AG04450 (cell line): ENCODE measurements around the gene TOPAZ1. TPM values are rescaled to one million over a fixed set of nuclear protein-coding genes. Genes with fewer than 3 reads are reported as not detected.

ENCODE experiments used
- CTCF ChIA-PET: fragments of 300-600, 350-600 bp; formaldehyde crosslinking; extraction: SDS; loops from one replicate; lab custom pipeline; 2022; ENCODE audit warnings: antibody characterized with exemption, inconsistent platforms; lab: Charles Lee
- POLR2A ChIA-PET: fragments of 350-600 bp; formaldehyde crosslinking; extraction: SDS; loops from one replicate; lab custom pipeline; 2021; ENCODE audit warnings: antibody characterized with exemption, inconsistent platforms; lab: Yijun Ruan, JAX
- DNase-seq: peaks from one replicate; pipeline ENCODE4 v3.0.0-alpha.2; 2011; ENCODE audit warnings: low read depth, low spot score
- H3K27ac ChIP-seq: one replicate; pipeline ENCODE4 v1.5.1; 2012; ENCODE audit warnings: low read depth, low read length, control low read depth
- H3K27me3 ChIP-seq: one replicate; pipeline ENCODE4 v1.6.0; 2012; ENCODE audit warnings: low read length; ENCODE audit not compliant: control insufficient read depth, insufficient read depth
- H3K4me3 ChIP-seq: 2 replicates; pipeline ENCODE4 v1.5.1; 2011; ENCODE audit warnings: mild to moderate bottlenecking, low read depth, low read length, control low read depth
- H3K9me3 ChIP-seq: 2 replicates; pipeline ENCODE4 v1.5.1; 2012; ENCODE audit warnings: low read length; ENCODE audit not compliant: control insufficient read depth, insufficient read depth
- CTCF ChIP-seq: IDR thresholded peaks from 2 replicates; pipeline ENCODE4 v1.5.1; 2011; ENCODE audit warnings: low read depth, low read length, control low read depth, inconsistent platforms
- polyA plus RNA-seq: library from polyadenylated mRNA; depleted of rRNA; stranded (reverse); fragments of >200 nt; gene quantifications from 2 replicates; pipeline ENCODE4 v1.2.3, GENCODE V29; 2011

Gene TOPAZ1
- polyA plus RNA-seq, 1 experiment: not detected

- Histone ChIP-seq H3K9me3 (no peaks in the 10 kb centered on the region), H3K27ac (no peak overlapping the region), H3K4me3 (no peak overlapping the region), H3K27me3 (no peaks in the 10 kb centered on the region)
- no peak for DNase-seq
- ChIA-PET CTCF (no interaction called here), POLR2A (no interaction called here)
- TF ChIP-seq CTCF: no peak
These were observed 84.3 kb downstream of the TOPAZ1 start for GRCh38 chr3:44326019-44326418.

GRCh38 chr3:44326515-44326914, 84.8 kb downstream of the TOPAZ1 start:
- POLR2A ChIA-PET: no interaction called here
- H3K27me3 ChIP-seq: no peaks in the 10 kb centered on the region
- no peaks in the 10 kb centered on the region for H3K9me3 ChIP-seq
- no peak for DNase-seq
- TF ChIP-seq CTCF: no peak
- H3K4me3 ChIP-seq: no peak overlapping the region
- no peak overlapping the region for H3K27ac ChIP-seq
- CTCF ChIA-PET: no interaction called here

GRCh38 chr3:44329946-44330345, 88.3 kb downstream of the TOPAZ1 start:
- Histone ChIP-seq H3K9me3 (no peaks in the 10 kb centered on the region), H3K27ac (no peak overlapping the region), H3K27me3 (peaks cover 8% of the 10 kb centered on the region), H3K4me3 (no peak overlapping the region)
- TF ChIP-seq CTCF: no peak
- DNase-seq: no peak
- POLR2A ChIA-PET: no interaction called here
- CTCF ChIA-PET: no interaction called here

- H3K27ac ChIP-seq: no peak overlapping the region
- peaks cover 8% of the 10 kb centered on the region for H3K27me3 ChIP-seq
- no peak overlapping the region for H3K4me3 ChIP-seq
- H3K9me3 ChIP-seq: no peaks in the 10 kb centered on the region
- CTCF ChIA-PET: no interaction called here
- no peak for DNase-seq
- TF ChIP-seq CTCF: no peak
- POLR2A ChIA-PET: no interaction called here
These were observed 88.8 kb downstream of the TOPAZ1 start for GRCh38 chr3:44330444-44330843.

GRCh38 chr3:44334326-44334725, 92.6 kb downstream of the TOPAZ1 start:
- no peak overlapping the region for H3K27ac ChIP-seq
- TF ChIP-seq CTCF: no peak
- ChIA-PET POLR2A (no interaction called here), CTCF (no interaction called here)
- no peaks in the 10 kb centered on the region; the same call in 1 of the 2 replicates for H3K9me3 ChIP-seq
- peaks cover 8% of the 10 kb centered on the region for H3K27me3 ChIP-seq
- H3K4me3 ChIP-seq: no peak overlapping the region
- no peak for DNase-seq
